Keratinocyte (primary cell): Measurements from ENCODE around the gene C7orf57. TPM values are rescaled to one million over a fixed set of nuclear protein-coding genes. Genes with fewer than 3 reads are reported as not detected.

Experiments
- DNase-seq: peaks from one replicate; pipeline ENCODE4 v3.0.0-alpha.2; 2011; ENCODE audit warnings: low read depth, missing footprints, low spot score
- FAIRE-seq: peaks from 2 replicates; lab custom pipeline; 2011; peaks lifted over from hg19 to GRCh38; lab: Jason Lieb, UNC
- H2AFZ ChIP-seq: 2 replicates; pipeline ENCODE4 v1.6.0; 2012; ENCODE audit warnings: low read length, control low read depth, inconsistent platforms; ENCODE audit not compliant: control insufficient read depth
- H3K27ac ChIP-seq: 2 replicates; pipeline ENCODE4 v1.5.1; 2011; ENCODE audit warnings: low read length; ENCODE audit not compliant: control insufficient read depth, insufficient read depth
- H3K27me3 ChIP-seq: 3 replicates; pipeline ENCODE4 v1.6.0; 2011; ENCODE audit warnings: low read length; ENCODE audit not compliant: control insufficient read depth, insufficient read depth; ENCODE audit errors: extremely low read depth
- H3K36me3 ChIP-seq, 2 experiments: 2 replicates in 1 of 2; 3 replicates in 1 of 2; pipeline ENCODE4 v1.5.1; 2011; ENCODE audit warnings: low read length in 2 of 2, mild to moderate bottlenecking in 1 of 2; ENCODE audit not compliant: control insufficient read depth in 2 of 2, insufficient read depth in 2 of 2; ENCODE audit errors: extremely low read depth in 1 of 2
- H3K4me1 ChIP-seq: 3 replicates; pipeline ENCODE4 v1.5.1; 2011; ENCODE audit warnings: low read length; ENCODE audit not compliant: control insufficient read depth, insufficient read depth; ENCODE audit errors: extremely low read depth
- H3K4me2 ChIP-seq: 3 replicates; pipeline ENCODE4 v1.6.0; 2011; ENCODE audit warnings: low read depth, low read length; ENCODE audit not compliant: control insufficient read depth, insufficient read depth; ENCODE audit errors: extremely low read depth
- H3K4me3 ChIP-seq, 3 experiments: fragments of 200-600 bp in 1 of 3; sonication (generic) in 1 of 3; 2 replicates in 2 of 3; 3 replicates in 1 of 3; pipeline ENCODE4 v1.5.1; 2011 to 2016; ENCODE audit warnings: low read length in 3 of 3, mild to moderate bottlenecking in 3 of 3, control low read depth in 2 of 3, inconsistent platforms in 1 of 3, low read depth in 1 of 3, mixed read lengths in 1 of 3, mixed run types in 1 of 3, moderate library complexity in 1 of 3; ENCODE audit not compliant: control insufficient read depth in 2 of 3, insufficient read depth in 2 of 3; ENCODE audit errors: extremely low read depth in 1 of 3
- H3K79me2 ChIP-seq: 2 replicates; pipeline ENCODE4 v1.6.0; 2012; ENCODE audit warnings: low read length; ENCODE audit not compliant: control insufficient read depth, insufficient read depth
- H3K9ac ChIP-seq: 3 replicates; pipeline ENCODE4 v1.6.0; 2011; ENCODE audit warnings: low read length; ENCODE audit not compliant: control insufficient read depth, insufficient read depth; ENCODE audit errors: extremely low read depth
- H3K9me1 ChIP-seq: 3 replicates; pipeline ENCODE4 v1.6.0; 2011; ENCODE audit warnings: low read length; ENCODE audit not compliant: control insufficient read depth, insufficient read depth; ENCODE audit errors: extremely low read depth
- H3K9me3 ChIP-seq: 2 replicates; pipeline ENCODE4 v1.5.1; 2012; ENCODE audit warnings: low read depth, low read length; ENCODE audit not compliant: control insufficient read depth
- H4K20me1 ChIP-seq: 3 replicates; pipeline ENCODE4 v1.6.0; 2011; ENCODE audit warnings: low read length; ENCODE audit not compliant: control insufficient read depth, insufficient read depth; ENCODE audit errors: extremely low read depth
- CTCF ChIP-seq, 3 experiments: IDR thresholded peaks in 1 of 3; conservative IDR thresholded peaks in 1 of 3; optimal IDR thresholded peaks in 1 of 3; 2 replicates in 2 of 3; 3 replicates in 1 of 3; pipeline versions ENCODE3 to v1.5.1; 2011; ENCODE audit warnings: low read length in 3 of 3, mild to moderate bottlenecking in 3 of 3, moderate library complexity in 2 of 3, control low read depth in 1 of 3, inconsistent platforms in 1 of 3; ENCODE audit not compliant: insufficient read depth in 2 of 3; ENCODE audit errors: extremely low read depth in 1 of 3
- EZH2 ChIP-seq: IDR thresholded peaks from one replicate; pipeline ENCODE4 v1.6.1; 2012; ENCODE audit warnings: inconsistent platforms, mild to moderate bottlenecking, low read length, moderate library complexity
- dilution Hi-C: fragments of 300-500 bp; cut with MboI; formaldehyde crosslinking; loops from one replicate; pipeline ENCODE4 v1.7.0; 2020; ENCODE audit warnings: low sequenced_read_pairs; ENCODE audit not compliant: extremely low pct_ligation_motif_present
- polyA plus RNA-seq, 5 experiments: library from polyadenylated mRNA; depleted of rRNA in 3 of 5; stranded (reverse) in 3 of 5; stranded (forward) in 1 of 5; unstranded in 1 of 5; fragments of >200 nt; gene quantifications; 1 replicate in 1 of 5; 2 replicates in 3 of 5; 3 replicates in 1 of 5; pipeline versions ENCODE4 v1.2.1 to v1.2.3, GENCODE V29; 2011 to 2012; ENCODE audit warnings: missing spikeins in 2 of 5, low read depth in 1 of 5, low replicate concordance in 1 of 5

The C7orf57 gene
- polyA plus RNA-seq, 1 donor (not counting 4 experiments of a cell fraction or from before 2014, with no cell fraction given): 0.60 TPM

- TF ChIP-seq EZH2: no peak
- no peak for TF ChIP-seq CTCF (optimal IDR thresholded peaks at IDR 0.05 in 1 of 3, IDR thresholded peaks at IDR 0.05 in 1 of 3, conservative IDR thresholded peaks at IDR 0.05 in 1 of 3; ENCODE audit: extremely low read depth in 1 of 3, insufficient read depth in 2 of 3, low read length in 3 of 3)
- no peaks in the 10 kb centered on the region for H3K9me3 ChIP-seq
- peak overlapping the region; percentile 91 for H3K27ac ChIP-seq
- no peak for DNase-seq
- peak; percentile 34 for FAIRE-seq
- no peaks in the 10 kb centered on the region for H3K27me3 ChIP-seq
- H3K36me3 ChIP-seq: no peaks in the 10 kb centered on the region
- H3K9me1 ChIP-seq: no peaks in the 10 kb centered on the region
- peak overlapping the region; percentile 42 for H2AFZ ChIP-seq
- H3K79me2 ChIP-seq: no peaks in the 10 kb centered on the region
- dilution Hi-C loops: no loop called here
- no peak overlapping the region for H3K9ac ChIP-seq
- peaks cover 70% of the 10 kb centered on the region for H3K4me1 ChIP-seq
- no peak overlapping the region for H3K4me3 ChIP-seq
- H3K4me2 ChIP-seq: peak overlapping the region; percentile 73
- H4K20me1 ChIP-seq: no peaks in the 10 kb centered on the region
Observed at GRCh38 chr7:48083114-48083830, 47.9 kb downstream of the C7orf57 start.

GRCh38 chr7:48084727-48085432 lies 49.5 kb downstream of the C7orf57 start:
- FAIRE-seq: peak; percentile 82
- TF ChIP-seq EZH2 (no peak), CTCF (optimal IDR thresholded peaks at IDR 0.05 in 1 of 3, IDR thresholded peaks at IDR 0.05 in 1 of 3, conservative IDR thresholded peaks at IDR 0.05 in 1 of 3; ENCODE audit: extremely low read depth in 1 of 3, insufficient read depth in 2 of 3, low read length in 3 of 3) (no peak)
- dilution Hi-C loops: no loop called here

More at GRCh38 chr7:48084727-48085432, 49.5 kb downstream of the C7orf57 start:
- DNase-seq: peak; percentile 94
- H2AFZ ChIP-seq: no peak overlapping the region
- no peaks in the 10 kb centered on the region for H3K9me1 ChIP-seq
- no peaks in the 10 kb centered on the region for H3K27me3 ChIP-seq
- H3K27ac ChIP-seq: peak overlapping the region; percentile 97
- peak overlapping the region; percentile 41 for H3K9ac ChIP-seq
- H3K9me3 ChIP-seq: no peaks in the 10 kb centered on the region
- H3K79me2 ChIP-seq: peaks cover 8% of the 10 kb centered on the region
- no peak overlapping the region for H3K4me3 ChIP-seq
- no peaks in the 10 kb centered on the region for H4K20me1 ChIP-seq
- H3K36me3 ChIP-seq: peaks cover 0 to 1% of the 10 kb centered on the region in 2 experiments
- H3K4me1 ChIP-seq: peaks cover 64% of the 10 kb centered on the region
- peak overlapping the region; percentile 73 for H3K4me2 ChIP-seq
